A549 (cell line): Measurements from ENCODE around the gene AKAP6.
"Not testable (repeated sequence)": the region's sequence is repeated elsewhere in the genome, so short reads cannot be mapped to it uniquely, and the experiment has no call there.

ENCODE experiments used
- EHMT2 ChIP-seq: fragments of 200-600 bp; sonication (generic); IDR thresholded peaks from 2 replicates; pipeline ENCODE4 v1.6.1; 2016; ENCODE audit warnings: antibody characterized with exemption, low read depth, mild to moderate bottlenecking, moderate library complexity
- PBX3 ChIP-seq: IDR thresholded peaks from 2 replicates; pipeline ENCODE4 v1.6.1; 2012
- POLR2A ChIP-seq: IDR thresholded peaks from 2 replicates; pipeline ENCODE4 v1.6.1; 2012; ENCODE audit warnings: mild to moderate bottlenecking, low read length
- RARB ChIP-seq: fragments of 250-450 bp; sonication (Bioruptor Pico); IDR thresholded peaks from 2 replicates; pipeline ENCODE4 v1.8.0; 2021; ENCODE audit warnings: mild to moderate bottlenecking, moderate library complexity
- TF ChIP-seq, protein P1 (sequence below): fragments of >200 bp; sonication (Bioruptor Twin); formaldehyde crosslinking; IDR thresholded peaks from 3 replicates; pipeline ENCODE4 v1.5.1; 2016
- TF ChIP-seq, protein P2 (sequence below): fragments of >200 bp; sonication (Bioruptor Twin); formaldehyde crosslinking; IDR thresholded peaks from 3 replicates; pipeline ENCODE4 v1.6.1; 2016
- TF ChIP-seq, protein P3 (sequence below): fragments of 200-600 bp; sonication (generic); IDR thresholded peaks from 2 replicates; pipeline ENCODE4 v1.6.1; 2016; ENCODE audit warnings: antibody characterized with exemption, mild to moderate bottlenecking, moderate library complexity

DNA sequence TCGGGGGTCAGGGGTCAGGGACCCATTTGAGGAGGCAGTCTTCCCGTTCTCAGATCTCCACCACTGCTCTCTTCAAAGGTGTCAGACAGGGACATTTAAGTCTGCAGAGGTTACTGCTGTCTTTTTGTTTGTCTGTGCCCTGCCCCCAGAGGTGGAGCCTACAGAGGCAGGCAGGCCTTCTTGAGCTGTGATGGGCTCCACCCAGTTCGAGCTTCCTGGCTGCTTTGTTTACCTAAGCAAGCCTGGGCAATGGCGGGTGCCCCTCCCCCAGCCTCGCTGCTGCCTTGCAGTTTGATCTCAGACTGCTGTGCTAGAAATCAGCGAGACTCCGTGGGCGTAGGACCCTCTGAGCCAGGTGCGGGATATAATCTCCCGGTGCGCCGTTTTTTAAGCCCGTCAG is 254.3 kb downstream of the AKAP6 start:
- not testable (repeated sequence) for TF ChIP-seq PBX3; POLR2A; EHMT2; RARB (CRISPR knock-in tag)
- TF ChIP-seq, protein P1, sequence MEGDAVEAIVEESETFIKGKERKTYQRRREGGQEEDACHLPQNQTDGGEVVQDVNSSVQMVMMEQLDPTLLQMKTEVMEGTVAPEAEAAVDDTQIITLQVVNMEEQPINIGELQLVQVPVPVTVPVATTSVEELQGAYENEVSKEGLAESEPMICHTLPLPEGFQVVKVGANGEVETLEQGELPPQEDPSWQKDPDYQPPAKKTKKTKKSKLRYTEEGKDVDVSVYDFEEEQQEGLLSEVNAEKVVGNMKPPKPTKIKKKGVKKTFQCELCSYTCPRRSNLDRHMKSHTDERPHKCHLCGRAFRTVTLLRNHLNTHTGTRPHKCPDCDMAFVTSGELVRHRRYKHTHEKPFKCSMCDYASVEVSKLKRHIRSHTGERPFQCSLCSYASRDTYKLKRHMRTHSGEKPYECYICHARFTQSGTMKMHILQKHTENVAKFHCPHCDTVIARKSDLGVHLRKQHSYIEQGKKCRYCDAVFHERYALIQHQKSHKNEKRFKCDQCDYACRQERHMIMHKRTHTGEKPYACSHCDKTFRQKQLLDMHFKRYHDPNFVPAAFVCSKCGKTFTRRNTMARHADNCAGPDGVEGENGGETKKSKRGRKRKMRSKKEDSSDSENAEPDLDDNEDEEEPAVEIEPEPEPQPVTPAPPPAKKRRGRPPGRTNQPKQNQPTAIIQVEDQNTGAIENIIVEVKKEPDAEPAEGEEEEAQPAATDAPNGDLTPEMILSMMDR = not testable (repeated sequence)
- TF ChIP-seq, protein P2, sequence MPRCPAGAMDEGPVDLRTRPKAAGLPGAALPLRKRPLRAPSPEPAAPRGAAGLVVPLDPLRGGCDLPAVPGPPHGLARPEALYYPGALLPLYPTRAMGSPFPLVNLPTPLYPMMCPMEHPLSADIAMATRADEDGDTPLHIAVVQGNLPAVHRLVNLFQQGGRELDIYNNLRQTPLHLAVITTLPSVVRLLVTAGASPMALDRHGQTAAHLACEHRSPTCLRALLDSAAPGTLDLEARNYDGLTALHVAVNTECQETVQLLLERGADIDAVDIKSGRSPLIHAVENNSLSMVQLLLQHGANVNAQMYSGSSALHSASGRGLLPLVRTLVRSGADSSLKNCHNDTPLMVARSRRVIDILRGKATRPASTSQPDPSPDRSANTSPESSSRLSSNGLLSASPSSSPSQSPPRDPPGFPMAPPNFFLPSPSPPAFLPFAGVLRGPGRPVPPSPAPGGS = not testable (repeated sequence)
- TF ChIP-seq, protein P3, sequence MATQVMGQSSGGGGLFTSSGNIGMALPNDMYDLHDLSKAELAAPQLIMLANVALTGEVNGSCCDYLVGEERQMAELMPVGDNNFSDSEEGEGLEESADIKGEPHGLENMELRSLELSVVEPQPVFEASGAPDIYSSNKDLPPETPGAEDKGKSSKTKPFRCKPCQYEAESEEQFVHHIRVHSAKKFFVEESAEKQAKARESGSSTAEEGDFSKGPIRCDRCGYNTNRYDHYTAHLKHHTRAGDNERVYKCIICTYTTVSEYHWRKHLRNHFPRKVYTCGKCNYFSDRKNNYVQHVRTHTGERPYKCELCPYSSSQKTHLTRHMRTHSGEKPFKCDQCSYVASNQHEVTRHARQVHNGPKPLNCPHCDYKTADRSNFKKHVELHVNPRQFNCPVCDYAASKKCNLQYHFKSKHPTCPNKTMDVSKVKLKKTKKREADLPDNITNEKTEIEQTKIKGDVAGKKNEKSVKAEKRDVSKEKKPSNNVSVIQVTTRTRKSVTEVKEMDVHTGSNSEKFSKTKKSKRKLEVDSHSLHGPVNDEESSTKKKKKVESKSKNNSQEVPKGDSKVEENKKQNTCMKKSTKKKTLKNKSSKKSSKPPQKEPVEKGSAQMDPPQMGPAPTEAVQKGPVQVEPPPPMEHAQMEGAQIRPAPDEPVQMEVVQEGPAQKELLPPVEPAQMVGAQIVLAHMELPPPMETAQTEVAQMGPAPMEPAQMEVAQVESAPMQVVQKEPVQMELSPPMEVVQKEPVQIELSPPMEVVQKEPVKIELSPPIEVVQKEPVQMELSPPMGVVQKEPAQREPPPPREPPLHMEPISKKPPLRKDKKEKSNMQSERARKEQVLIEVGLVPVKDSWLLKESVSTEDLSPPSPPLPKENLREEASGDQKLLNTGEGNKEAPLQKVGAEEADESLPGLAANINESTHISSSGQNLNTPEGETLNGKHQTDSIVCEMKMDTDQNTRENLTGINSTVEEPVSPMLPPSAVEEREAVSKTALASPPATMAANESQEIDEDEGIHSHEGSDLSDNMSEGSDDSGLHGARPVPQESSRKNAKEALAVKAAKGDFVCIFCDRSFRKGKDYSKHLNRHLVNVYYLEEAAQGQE = not testable (repeated sequence)
